ENCODE data around the gene NCAPH2.
A peak's percentile ranks its signal among the peaks of the same experiment; 100 is the strongest.

The NCAPH2 gene

GRCh38 chr22:50474710-50475651, 33.0 kb upstream of the NCAPH2 start, which contains the start of gene SBF1:
Gene SBF1, minus strand, starts transcription at chr22:50475035. Its CDS starts 195 bp downstream, at chr22:50474840.
- DNase-seq (ENCODE audit: low spot score): peak; percentile 91

GRCh38 chr22:50475652-50476002, 32.4 kb upstream of the NCAPH2 start:
- DNase-seq (ENCODE audit: low spot score): no peak

GRCh38 chr22:50476868-50477267, 31.2 kb upstream of the NCAPH2 start:
- no peak for DNase-seq (ENCODE audit: low spot score)

GRCh38 chr22:50477923-50478322, 30.1 kb upstream of the NCAPH2 start:
- DNase-seq (ENCODE audit: low spot score): no peak

GRCh38 chr22:50479721-50480120, 28.3 kb upstream of the NCAPH2 start:
- DNase-seq (ENCODE audit: low spot score): no peak

GRCh38 chr22:50481045-50481439, 27.0 kb upstream of the NCAPH2 start:
- no peak for DNase-seq (ENCODE audit: low spot score)

- no peak for DNase-seq (ENCODE audit: low spot score)
Measured at GRCh38 chr22:50481440-50482106, 26.5 kb upstream of the NCAPH2 start, which contains the start of gene ADM2. Gene ADM2, plus strand, starts transcription at chr22:50481543. Its CDS starts 305 bp downstream, at chr22:50481848.

- DNase-seq (ENCODE audit: low spot score): no peak
Measured at GRCh38 chr22:50482107-50483074, 25.6 kb upstream of the NCAPH2 start.

GRCh38 chr22:50483106-50483505, 24.9 kb upstream of the NCAPH2 start:
- no peak for DNase-seq (ENCODE audit: low spot score)

GRCh38 chr22:50483556-50483955, 24.5 kb upstream of the NCAPH2 start:
- no peak for DNase-seq (ENCODE audit: low spot score)

- no peak for DNase-seq (ENCODE audit: low spot score)
Measured at GRCh38 chr22:50483977-50484853, 23.8 kb upstream of the NCAPH2 start.

- no peak for DNase-seq (ENCODE audit: low spot score)
Measured at GRCh38 chr22:50485221-50486131, 22.5 kb upstream of the NCAPH2 start.

- DNase-seq (ENCODE audit: low spot score): no peak
Measured at GRCh38 chr22:50486561-50487289, 21.3 kb upstream of the NCAPH2 start, which contains the start of gene MIOX. Gene MIOX, plus strand, starts transcription at chr22:50486859. Its CDS starts 39 bp downstream, at chr22:50486898.

GRCh38 chr22:50487290-50488005, 20.6 kb upstream of the NCAPH2 start:
- no peak for DNase-seq (ENCODE audit: low spot score)

- DNase-seq (ENCODE audit: low spot score): no peak
Measured at GRCh38 chr22:50488006-50488677, 19.9 kb upstream of the NCAPH2 start.

- DNase-seq (ENCODE audit: low spot score): no peak
Measured at GRCh38 chr22:50488886-50489285, 19.1 kb upstream of the NCAPH2 start.

GRCh38 chr22:50489363-50490243, 18.4 kb upstream of the NCAPH2 start:
- no peak for DNase-seq (ENCODE audit: low spot score)

All from hematopoietic multipotent progenitor cell treated with erythropoietin and hydrocortisone succinate and interleukin-3 and kit ligand, for 15 days (in vitro differentiated cells).